IPS-18a (cell line): ENCODE measurements around the gene IER3.
A peak's percentile ranks its signal among the peaks of the same experiment; 100 is the strongest.

Experiments used
- H3K27ac ChIP-seq: one replicate; pipeline ENCODE4 v1.5.1; 2013; ENCODE audit warnings: low read length
- H3K27me3 ChIP-seq: one replicate; pipeline ENCODE4 v1.6.1; 2013; ENCODE audit warnings: mild to moderate bottlenecking, low read length; ENCODE audit not compliant: control insufficient read depth, insufficient read depth
- H3K36me3 ChIP-seq: one replicate; pipeline ENCODE4 v1.6.1; 2013; ENCODE audit warnings: low read depth, low read length; ENCODE audit not compliant: control insufficient read depth
- H3K4me1 ChIP-seq: one replicate; pipeline ENCODE4 v1.6.1; 2013; ENCODE audit warnings: low read depth, low read length; ENCODE audit not compliant: control insufficient read depth
- H3K4me3 ChIP-seq: one replicate; pipeline ENCODE4 v1.5.1; 2013; ENCODE audit warnings: low read length
- H3K9ac ChIP-seq: one replicate; pipeline ENCODE4 v1.6.1; 2013; ENCODE audit warnings: mild to moderate bottlenecking, low read length, moderate library complexity
- H3K9me3 ChIP-seq: one replicate; pipeline ENCODE4 v1.6.1; 2013; ENCODE audit warnings: low read depth, low read length; ENCODE audit not compliant: control insufficient read depth

IER3 gene

DNA sequence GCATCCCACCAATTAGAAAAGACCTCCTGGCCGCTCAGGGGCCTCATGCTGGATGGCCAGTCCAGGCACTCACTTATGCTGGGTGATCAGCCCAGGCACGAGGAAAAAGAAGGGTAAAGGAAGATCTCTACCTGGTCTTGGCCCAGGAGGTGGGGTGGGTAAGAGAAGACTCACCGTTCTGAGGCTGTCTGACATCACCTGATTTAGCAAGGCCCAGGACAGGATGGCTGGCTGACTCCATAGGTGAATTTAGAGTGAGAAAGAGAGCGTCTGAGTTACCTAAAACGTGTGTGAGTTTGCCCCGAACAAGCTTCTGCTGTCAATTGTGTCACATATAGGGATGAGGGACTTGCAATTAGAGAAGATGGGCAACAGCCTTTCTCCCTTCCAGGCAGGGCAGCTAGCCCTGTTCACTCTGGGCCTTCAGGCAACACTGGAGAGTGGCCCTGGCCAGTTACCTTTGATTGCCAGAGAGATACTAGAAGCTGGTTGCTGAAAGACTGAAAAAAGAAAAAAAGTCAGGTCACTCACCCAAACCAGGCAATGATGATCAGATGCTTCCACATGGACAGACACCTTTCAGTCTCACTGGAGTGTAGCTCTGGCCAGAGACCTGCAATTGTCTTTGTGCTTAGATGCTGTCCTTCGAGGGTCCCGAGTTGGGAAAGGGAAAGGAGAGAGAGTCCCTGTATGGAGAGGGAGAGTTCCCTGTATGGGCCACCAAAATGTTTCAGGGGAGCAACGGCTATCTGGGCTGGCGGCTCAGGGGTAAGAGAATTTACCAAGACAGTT, 35.7 kb upstream of the IER3 start:
- H3K9me3 ChIP-seq = no peaks in the 10 kb centered on the region
- H3K4me1 ChIP-seq = no peaks in the 10 kb centered on the region
- no peak overlapping the region for H3K27ac ChIP-seq
- no peak overlapping the region for H3K4me3 ChIP-seq
- H3K9ac ChIP-seq = no peak overlapping the region
- no peaks in the 10 kb centered on the region for H3K27me3 ChIP-seq
- H3K36me3 ChIP-seq = no peaks in the 10 kb centered on the region

DNA sequence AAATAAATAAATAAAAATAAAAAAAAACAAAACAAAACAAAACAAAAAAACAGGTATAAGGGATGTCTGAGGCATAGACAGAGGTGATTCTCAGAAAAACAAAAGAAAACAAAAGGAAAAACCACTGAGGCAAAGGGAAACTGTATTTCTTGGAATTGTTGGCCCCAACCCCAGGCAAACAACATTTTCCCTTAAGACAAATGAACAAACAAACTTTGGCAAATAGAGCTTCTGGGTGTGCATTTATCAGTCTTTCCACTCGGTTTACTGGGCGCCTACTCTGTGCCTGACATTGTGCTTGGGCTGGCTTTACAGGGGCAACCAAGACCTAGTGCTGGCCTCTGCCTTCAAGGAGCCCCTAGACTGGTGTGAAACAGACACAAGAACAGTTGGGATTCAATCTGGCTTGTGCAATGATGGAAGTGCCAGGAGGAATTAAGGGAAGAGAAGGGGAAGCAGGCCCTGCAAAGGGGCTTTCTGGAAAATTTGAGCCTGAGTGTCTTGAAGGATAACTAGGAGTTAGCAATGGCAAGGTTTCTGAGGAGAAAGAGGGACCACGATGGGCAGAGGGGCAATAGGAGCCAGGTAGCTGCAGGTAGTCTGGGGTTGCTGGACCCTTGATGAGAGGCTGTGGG, 33.8 kb upstream of the IER3 start:
- Histone ChIP-seq H3K27me3 (no peaks in the 10 kb centered on the region), H3K27ac (no peak overlapping the region), H3K4me1 (no peaks in the 10 kb centered on the region), H3K9me3 (no peaks in the 10 kb centered on the region), H3K4me3 (no peak overlapping the region), H3K36me3 (no peaks in the 10 kb centered on the region), H3K9ac (no peak overlapping the region)

DNA sequence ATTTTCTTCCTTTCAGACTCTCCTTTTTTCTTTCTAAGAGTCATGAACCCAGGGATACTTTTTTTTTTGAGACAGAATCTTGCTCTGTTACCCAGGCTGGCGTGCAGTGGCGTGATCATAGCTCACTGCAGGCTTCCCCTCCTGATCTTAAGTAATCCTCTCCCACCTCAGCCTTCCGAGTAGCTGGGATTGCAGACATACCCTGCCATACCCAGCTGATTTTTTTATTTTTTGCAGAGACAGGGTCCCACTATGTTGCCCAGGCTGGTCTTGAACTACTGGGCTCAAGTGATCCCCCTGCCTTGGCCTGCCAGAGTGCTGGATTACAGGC, 32.8 kb upstream of the IER3 start:
- Histone ChIP-seq H3K9ac (no peak overlapping the region), H3K27me3 (no peaks in the 10 kb centered on the region), H3K9me3 (no peaks in the 10 kb centered on the region), H3K4me1 (no peaks in the 10 kb centered on the region), H3K27ac (no peak overlapping the region), H3K36me3 (no peaks in the 10 kb centered on the region), H3K4me3 (no peak overlapping the region)

DNA sequence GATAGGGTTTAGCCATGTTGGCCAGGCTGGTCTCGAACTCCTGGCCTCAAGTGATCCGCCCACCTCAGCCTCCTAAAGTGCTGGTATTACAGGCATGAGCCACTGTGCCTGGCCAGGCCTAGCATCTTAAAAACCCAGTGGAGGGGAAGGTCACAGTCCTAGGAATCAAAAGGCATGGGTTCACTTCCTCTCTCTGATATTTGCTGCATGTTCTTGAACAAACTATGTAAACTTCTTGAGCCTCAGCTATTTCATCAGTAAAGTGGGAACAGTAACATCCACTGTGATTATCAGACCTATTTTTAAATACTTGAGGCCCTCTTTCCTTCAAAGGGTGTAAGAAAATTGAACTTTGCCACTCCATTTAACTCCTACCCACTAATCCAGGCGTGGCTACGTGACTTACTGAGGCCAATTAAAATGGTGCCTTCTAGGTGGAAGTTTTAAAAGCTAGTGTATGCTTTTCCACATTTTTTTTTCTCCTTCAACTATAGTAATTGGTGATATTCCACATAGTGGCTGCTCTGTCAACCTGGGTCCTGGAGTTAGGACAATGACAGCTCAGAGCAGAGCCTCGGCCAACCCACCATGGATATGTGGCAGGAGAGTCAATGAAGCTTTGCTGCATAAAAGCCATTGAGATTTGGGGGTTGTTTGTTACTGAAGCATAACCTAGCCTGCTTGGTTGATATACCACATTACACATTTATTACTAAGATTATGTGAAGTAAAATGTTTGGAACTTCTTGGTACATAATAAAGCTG, 32.2 kb upstream of the IER3 start:
- no peak overlapping the region for H3K4me3 ChIP-seq
- H3K36me3 ChIP-seq = no peaks in the 10 kb centered on the region
- H3K27ac ChIP-seq = no peak overlapping the region
- no peaks in the 10 kb centered on the region for H3K27me3 ChIP-seq
- H3K9ac ChIP-seq = no peak overlapping the region
- H3K9me3 ChIP-seq = no peaks in the 10 kb centered on the region
- no peaks in the 10 kb centered on the region for H3K4me1 ChIP-seq

DNA sequence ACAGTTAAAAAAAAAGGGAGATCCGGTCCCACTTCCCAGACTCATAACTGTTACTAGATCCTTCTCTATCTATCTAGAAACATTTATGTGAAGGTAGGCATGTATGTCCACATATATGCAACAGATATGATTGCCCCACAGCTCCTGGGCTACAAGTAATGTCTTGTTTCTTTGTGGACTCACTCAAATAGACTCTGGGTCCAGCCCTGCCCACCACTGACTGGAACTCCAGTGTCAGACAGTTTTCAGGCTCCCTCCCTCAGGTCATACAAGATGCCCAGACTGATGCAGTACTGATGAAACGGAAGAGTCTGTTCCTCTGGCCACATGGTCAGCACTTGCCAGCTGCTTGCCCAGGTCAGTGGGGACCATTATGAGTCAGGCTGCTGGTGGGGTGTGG, 30.8 kb upstream of the IER3 start:
- Histone ChIP-seq H3K9ac (no peak overlapping the region), H3K27me3 (no peaks in the 10 kb centered on the region), H3K4me1 (peaks cover 1% of the 10 kb centered on the region)

DNA sequence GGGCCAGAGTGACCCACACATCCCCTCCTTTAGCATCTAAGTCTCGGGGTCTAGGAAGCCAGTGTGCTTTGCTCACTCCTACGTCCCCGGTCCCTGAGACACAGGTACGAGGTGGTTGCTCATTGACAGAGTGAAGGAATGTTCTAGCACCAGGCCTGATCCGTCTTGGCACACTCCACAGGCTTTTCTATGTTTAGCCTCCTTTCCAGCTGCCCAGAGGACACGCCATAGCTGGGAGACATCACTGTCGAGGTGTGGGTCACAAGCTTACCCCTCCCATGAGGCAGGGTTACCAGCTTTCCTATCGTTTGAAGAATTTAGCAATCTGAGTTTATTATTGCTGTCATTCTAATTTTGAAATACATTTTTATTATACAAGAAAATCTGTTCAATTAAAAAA, 30.4 kb upstream of the IER3 start:
- H3K4me1 ChIP-seq = peaks cover 5% of the 10 kb centered on the region
- H3K9ac ChIP-seq = no peak overlapping the region
- H3K27me3 ChIP-seq = no peaks in the 10 kb centered on the region
- no peak overlapping the region for H3K4me3 ChIP-seq
- no peaks in the 10 kb centered on the region for H3K36me3 ChIP-seq
- H3K27ac ChIP-seq = no peak overlapping the region
- H3K9me3 ChIP-seq = no peaks in the 10 kb centered on the region

More for the DNA sequence above, 30.8 kb upstream of the IER3 start:
- H3K27ac ChIP-seq = no peak overlapping the region
- no peaks in the 10 kb centered on the region for H3K36me3 ChIP-seq
- no peak overlapping the region for H3K4me3 ChIP-seq
- H3K9me3 ChIP-seq = no peaks in the 10 kb centered on the region

DNA sequence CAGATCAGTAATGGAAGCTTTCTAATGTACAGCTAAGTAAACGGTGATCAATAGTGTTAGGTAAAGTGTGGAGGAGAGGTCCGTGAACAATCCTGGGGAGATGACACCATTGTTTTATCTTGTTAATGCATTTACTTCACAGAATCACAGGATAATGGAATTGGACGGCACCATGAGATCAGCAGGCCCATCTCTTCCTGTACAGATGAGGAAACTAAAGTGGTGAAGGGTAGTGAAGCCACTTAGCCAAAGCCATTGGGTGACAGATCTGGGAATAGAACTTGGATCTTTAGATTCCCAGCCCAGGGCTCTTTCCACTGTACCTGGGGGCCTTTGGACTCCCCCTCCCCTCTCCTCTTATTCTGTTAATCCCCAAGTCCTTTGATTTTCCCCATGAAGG, 26.2 kb upstream of the IER3 start:
- Histone ChIP-seq H3K4me3 (no peak overlapping the region), H3K27me3 (no peaks in the 10 kb centered on the region), H3K27ac (no peak overlapping the region), H3K4me1 (peaks cover 25% of the 10 kb centered on the region), H3K9ac (no peak overlapping the region), H3K9me3 (no peaks in the 10 kb centered on the region), H3K36me3 (no peaks in the 10 kb centered on the region)

DNA sequence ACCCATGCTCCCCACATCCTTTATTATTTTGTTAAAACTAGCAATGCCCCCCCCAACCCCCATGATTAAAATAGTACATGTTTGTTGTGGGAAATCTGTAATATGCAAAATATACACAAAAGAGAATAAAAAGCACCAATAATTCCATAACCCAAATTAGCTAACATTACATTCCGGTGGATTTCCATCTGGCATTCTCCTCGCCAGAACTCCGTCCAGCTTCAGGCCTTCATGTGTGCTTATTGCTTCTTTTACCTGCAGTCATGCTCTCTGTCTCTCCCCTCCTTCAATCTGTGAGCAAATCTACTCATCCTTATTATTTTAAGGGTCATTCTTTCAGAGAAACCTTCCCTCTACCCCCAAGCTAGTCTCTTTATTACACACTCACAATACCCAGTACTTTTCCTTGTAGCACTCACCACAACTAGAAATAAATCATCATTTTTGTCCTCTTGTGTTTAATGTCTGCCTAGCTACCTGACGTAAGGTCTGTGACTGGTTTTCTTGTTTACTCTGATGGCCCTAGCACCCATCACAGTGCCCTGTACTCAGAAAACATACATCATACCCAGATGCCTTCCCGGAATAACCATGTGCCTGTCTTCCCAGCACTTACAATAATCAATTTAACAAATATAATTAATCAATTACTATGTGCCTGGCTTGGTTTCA, 25.6 kb upstream of the IER3 start:
- Histone ChIP-seq H3K27ac (no peak overlapping the region), H3K9me3 (no peaks in the 10 kb centered on the region), H3K36me3 (no peaks in the 10 kb centered on the region), H3K4me1 (peaks cover 29% of the 10 kb centered on the region), H3K9ac (peak overlapping the region; percentile 10), H3K27me3 (no peaks in the 10 kb centered on the region), H3K4me3 (no peak overlapping the region)

DNA sequence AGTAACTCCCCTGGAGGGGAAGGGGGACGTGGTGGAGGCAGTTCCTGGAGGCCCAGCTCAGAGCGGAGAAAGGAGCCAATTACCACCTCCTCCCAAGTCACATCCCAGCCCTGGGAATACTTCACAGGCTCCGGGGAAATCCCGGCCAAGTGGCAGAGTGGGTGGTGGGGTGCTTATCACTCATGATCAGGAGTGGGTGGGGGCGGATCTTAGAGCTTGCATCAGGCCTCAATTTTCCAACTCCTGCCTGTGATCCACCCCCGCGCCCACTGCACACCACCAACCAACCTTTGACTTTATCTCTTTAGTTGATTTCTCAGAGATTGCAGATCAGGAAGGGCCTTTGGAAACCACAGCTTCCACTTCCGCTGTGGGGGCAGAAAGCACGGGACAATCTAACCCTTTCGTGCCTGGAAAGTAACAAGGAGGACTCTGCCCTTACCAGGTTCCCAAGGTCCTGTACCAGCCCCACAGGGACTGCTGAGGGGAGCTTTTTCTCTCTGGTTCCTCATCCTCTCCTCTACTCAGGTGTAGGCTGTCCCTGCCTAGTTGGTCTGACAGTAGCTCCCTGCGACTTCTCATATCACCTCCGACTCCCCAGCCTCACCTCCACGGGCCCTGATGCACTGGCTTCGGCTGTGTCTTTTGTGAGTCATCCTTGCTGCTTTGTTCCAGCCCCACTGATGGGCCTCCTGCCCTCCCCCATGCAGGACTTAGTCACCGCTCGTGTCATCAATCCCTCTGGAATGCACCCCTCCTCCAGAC, 24.9 kb upstream of the IER3 start:
- Histone ChIP-seq H3K4me1 (peaks cover 36% of the 10 kb centered on the region), H3K9me3 (no peaks in the 10 kb centered on the region), H3K4me3 (no peak overlapping the region), H3K9ac (peak overlapping the region; percentile 37), H3K27me3 (no peaks in the 10 kb centered on the region), H3K27ac (peak overlapping the region; percentile 3), H3K36me3 (no peaks in the 10 kb centered on the region)

DNA sequence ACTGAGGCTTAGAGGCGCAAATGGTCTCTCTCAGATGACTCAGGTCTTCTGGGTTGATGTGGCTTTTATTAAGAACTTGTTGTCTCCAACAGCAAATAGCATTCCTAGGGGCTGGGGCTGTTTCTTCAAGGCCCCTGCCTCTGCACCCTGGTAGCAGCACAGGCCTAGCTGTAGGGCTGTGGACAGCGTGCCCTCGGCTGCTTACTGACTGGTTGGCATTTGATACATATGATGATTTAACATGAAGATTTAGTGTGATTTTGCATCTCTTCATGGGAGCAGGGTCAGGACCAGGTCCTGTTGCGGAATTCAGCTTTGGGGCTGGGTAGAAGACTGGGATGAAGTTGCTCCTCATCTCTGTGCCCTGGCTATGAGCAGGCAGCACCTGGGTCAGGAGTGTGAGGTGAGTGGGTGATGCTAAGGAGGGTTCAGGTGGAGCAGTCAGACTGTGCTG, 24.3 kb upstream of the IER3 start:
- Histone ChIP-seq H3K27ac (no peak overlapping the region), H3K4me3 (no peak overlapping the region), H3K27me3 (no peaks in the 10 kb centered on the region), H3K9ac (peak overlapping the region; percentile 37), H3K9me3 (no peaks in the 10 kb centered on the region), H3K36me3 (no peaks in the 10 kb centered on the region), H3K4me1 (peaks cover 42% of the 10 kb centered on the region)

DNA sequence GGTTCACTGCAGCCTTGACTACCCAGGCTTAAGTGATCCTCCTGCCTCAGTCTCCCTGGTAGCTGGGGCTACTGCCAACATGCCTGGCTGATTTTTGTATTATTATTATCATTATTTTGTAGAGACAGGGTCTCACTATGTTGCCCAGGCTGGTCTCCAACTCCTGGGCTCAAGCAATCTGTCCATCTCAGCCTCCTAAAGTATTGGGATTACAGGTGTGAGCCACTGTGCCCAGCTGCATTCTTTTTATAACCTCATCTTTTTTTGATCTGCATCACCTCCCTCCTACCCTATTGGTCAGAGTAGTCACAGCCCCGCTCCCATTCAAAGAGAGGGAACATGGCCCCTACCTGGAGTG, 23.6 kb upstream of the IER3 start:
- H3K4me3 ChIP-seq = no peak overlapping the region
- H3K9me3 ChIP-seq = no peaks in the 10 kb centered on the region
- H3K27ac ChIP-seq = no peak overlapping the region
- H3K27me3 ChIP-seq = no peaks in the 10 kb centered on the region
- no peak overlapping the region for H3K9ac ChIP-seq
- H3K4me1 ChIP-seq = peaks cover 50% of the 10 kb centered on the region
- H3K36me3 ChIP-seq = no peaks in the 10 kb centered on the region
